Activated naive CD8-positive, alpha-beta T cell treated with anti-CD3 and anti-CD28 coated beads for 36 hours (primary cell): Measurements from ENCODE around the gene GRIP1. TPM values are rescaled to one million over a fixed set of nuclear protein-coding genes. Genes with fewer than 3 reads are reported as not detected.

Experiments
- DNase-seq: peaks from one replicate; pipeline ENCODE4 v3.0.0; 2021
- H3K27ac Mint-ChIP-seq: one replicate; pipeline ENCODE4 v1.8.0; 2022; ENCODE audit warnings: mild to moderate bottlenecking, moderate library complexity, mixed read lengths
- H3K27me3 Mint-ChIP-seq: one replicate; pipeline ENCODE4 v1.8.0; 2022; ENCODE audit warnings: mild to moderate bottlenecking, mixed read lengths
- H3K36me3 Mint-ChIP-seq: one replicate; pipeline ENCODE4 v1.8.0; 2021; ENCODE audit warnings: mild to moderate bottlenecking, mixed read lengths
- H3K4me1 Mint-ChIP-seq: one replicate; pipeline ENCODE4 v1.8.0; 2021; ENCODE audit warnings: mixed read lengths
- H3K4me3 Mint-ChIP-seq: one replicate; pipeline ENCODE4 v1.8.0; 2022; ENCODE audit warnings: mild to moderate bottlenecking, moderate library complexity, mixed read lengths
- H3K9me3 Mint-ChIP-seq: one replicate; pipeline ENCODE4 v1.8.0; 2022; ENCODE audit warnings: mixed read lengths
- total RNA-seq, 2 experiments: library from RNA; stranded (reverse); gene quantifications; one replicate each; pipeline ENCODE4 v1.2.3, GENCODE V29; 2021

Gene GRIP1
- total RNA-seq, 2 experiments from 2014 or later = 2.2 to 3.4 TPM

- Mint-ChIP-seq H3K36me3 (no peaks in the 10 kb centered on the region), H3K4me3 (no peak overlapping the region), H3K9me3 (no peaks in the 10 kb centered on the region), H3K27ac (no peak overlapping the region), H3K4me1 (no peaks in the 10 kb centered on the region), H3K27me3 (peaks cover 6% of the 10 kb centered on the region)
- DNase-seq = no peak
These were observed 40.2 kb downstream of the GRIP1 start for GRCh38 chr12:66638666-66639065.

GRCh38 chr12:66637699-66638301 lies 41.1 kb downstream of the GRIP1 start:
- Mint-ChIP-seq H3K27ac (no peak overlapping the region), H3K27me3 (peaks cover 6% of the 10 kb centered on the region), H3K4me3 (no peak overlapping the region), H3K36me3 (no peaks in the 10 kb centered on the region), H3K9me3 (no peaks in the 10 kb centered on the region), H3K4me1 (no peaks in the 10 kb centered on the region)
- DNase-seq = no peak

- no peak overlapping the region for H3K4me3 Mint-ChIP-seq
- no peaks in the 10 kb centered on the region for H3K4me1 Mint-ChIP-seq
- peaks cover 6% of the 10 kb centered on the region for H3K27me3 Mint-ChIP-seq
- no peaks in the 10 kb centered on the region for H3K36me3 Mint-ChIP-seq
- H3K9me3 Mint-ChIP-seq = no peaks in the 10 kb centered on the region
- DNase-seq = no peak
- no peak overlapping the region for H3K27ac Mint-ChIP-seq
These were observed 42.1 kb downstream of the GRIP1 start for GRCh38 chr12:66636771-66637170.

DNA sequence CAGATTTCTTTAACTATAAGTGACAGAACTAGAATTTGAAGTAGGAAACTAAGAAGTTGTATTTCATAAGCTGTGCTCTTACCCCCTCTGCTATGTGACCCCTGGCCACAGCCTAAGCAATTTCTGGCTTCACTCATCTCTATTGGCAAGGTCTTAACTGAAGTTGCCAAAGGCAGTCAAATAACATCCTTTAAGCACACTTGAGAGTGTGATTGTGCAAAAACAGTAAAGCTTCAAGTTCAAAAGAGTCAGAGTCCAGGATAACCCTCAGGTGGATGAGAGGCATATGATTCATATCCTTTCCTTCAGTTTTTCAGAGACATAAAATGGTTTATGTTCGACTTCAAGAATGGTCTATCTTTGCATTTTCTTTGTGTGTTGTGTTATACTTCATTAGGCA lies 45.2 kb downstream of the GRIP1 start:
- Mint-ChIP-seq H3K36me3 (no peaks in the 10 kb centered on the region), H3K27ac (no peak overlapping the region), H3K4me3 (no peak overlapping the region), H3K4me1 (no peaks in the 10 kb centered on the region), H3K9me3 (no peaks in the 10 kb centered on the region), H3K27me3 (peaks cover 6% of the 10 kb centered on the region)
- DNase-seq = no peak

DNA sequence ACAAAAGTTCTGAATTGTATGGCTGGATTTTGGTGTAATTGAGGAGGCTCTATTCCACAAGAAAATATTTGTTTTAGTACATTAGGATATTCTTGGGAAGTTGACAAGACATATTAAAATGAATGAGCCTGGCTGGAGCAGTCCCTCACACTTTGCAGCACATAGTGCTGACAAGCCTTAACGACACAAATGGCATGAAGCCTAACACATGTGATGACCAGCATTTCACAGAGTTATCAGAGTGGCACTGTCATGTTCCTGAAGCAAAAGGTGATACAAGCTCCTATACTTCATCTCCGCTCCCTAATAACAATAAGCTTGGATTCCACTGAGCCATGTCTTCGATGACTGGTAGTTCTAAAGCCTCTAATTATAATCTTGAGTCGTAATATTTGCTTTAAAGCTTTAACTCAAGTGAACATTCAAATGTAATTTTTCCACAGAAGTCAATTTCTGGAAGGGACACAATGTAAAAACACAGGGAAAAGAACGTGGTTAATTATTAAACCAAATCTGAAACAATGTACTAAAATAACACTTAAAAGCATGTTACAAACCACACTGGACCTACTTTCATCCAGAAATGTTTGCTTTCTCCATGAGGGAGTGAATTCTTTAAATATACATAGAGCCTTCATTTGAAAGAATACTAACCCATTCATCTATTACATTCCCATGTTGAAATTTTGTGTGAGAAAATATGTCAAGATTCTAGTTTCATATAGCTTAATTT lies 49.6 kb downstream of the GRIP1 start:
- H3K36me3 Mint-ChIP-seq = no peaks in the 10 kb centered on the region
- H3K27me3 Mint-ChIP-seq = no peaks in the 10 kb centered on the region
- H3K27ac Mint-ChIP-seq = no peak overlapping the region
- DNase-seq = no peak
- no peak overlapping the region for H3K4me3 Mint-ChIP-seq
- H3K4me1 Mint-ChIP-seq = no peaks in the 10 kb centered on the region
- no peaks in the 10 kb centered on the region for H3K9me3 Mint-ChIP-seq

DNA sequence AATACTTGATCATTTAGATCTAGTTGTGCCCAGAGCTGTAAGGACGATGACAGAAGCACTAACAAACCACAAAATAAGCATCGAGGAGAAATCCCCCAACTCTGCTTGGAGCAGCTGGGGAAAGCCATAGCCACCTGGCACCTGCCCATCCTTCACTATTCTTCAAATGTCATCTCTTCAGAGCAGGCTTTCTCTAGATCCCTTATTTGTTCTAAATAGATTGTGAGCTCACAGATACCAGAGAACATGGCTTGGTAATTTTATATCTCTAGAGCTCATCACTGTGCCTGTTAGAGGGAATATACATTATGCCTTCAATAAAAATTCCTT lies 50.9 kb downstream of the GRIP1 start:
- DNase-seq = no peak
- Mint-ChIP-seq H3K36me3 (no peaks in the 10 kb centered on the region), H3K4me3 (no peak overlapping the region), H3K4me1 (peaks cover 3% of the 10 kb centered on the region), H3K27ac (no peak overlapping the region), H3K27me3 (no peaks in the 10 kb centered on the region), H3K9me3 (no peaks in the 10 kb centered on the region)

DNA sequence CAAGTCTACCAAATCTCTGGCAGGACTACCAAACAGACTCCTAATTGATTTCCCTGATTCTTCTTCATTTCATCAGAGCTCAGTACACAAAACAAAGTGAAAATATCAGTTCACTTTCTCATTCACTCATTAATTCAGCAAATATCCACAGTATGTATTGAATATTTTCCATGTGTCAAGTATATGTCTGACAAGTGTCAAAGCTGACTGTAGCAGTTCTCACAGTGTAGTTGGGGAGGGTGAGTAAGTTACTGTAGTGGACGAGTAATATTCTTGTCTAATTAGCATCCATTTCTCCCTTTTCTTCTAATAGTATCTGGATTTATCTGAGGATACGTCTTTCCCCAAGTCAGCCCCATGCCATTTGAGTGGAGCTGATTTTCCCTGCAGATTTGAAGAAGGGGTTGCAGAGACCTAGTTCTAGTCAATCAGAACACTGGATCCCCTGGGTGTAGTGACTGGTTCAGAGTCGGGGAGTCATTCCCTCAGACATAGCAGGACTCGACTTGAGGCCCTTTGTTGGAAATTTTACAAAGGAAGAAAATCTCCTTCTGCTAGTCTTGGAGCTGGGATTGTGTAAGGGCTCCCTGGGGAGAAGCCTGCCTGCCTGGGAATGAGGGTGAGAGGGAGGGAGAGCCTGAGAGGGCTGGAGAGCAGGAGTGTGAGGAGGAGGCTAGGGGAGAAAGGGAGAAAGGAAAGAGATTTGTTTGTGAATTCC lies 51.4 kb downstream of the GRIP1 start:
- no peak overlapping the region for H3K27ac Mint-ChIP-seq
- no peaks in the 10 kb centered on the region for H3K36me3 Mint-ChIP-seq
- H3K27me3 Mint-ChIP-seq = no peaks in the 10 kb centered on the region
- H3K9me3 Mint-ChIP-seq = no peaks in the 10 kb centered on the region
- peaks cover 3% of the 10 kb centered on the region for H3K4me1 Mint-ChIP-seq
- DNase-seq = no peak
- H3K4me3 Mint-ChIP-seq = no peak overlapping the region

GRCh38 chr12:66624806-66625205 lies 54.1 kb downstream of the GRIP1 start:
- Mint-ChIP-seq H3K36me3 (no peaks in the 10 kb centered on the region), H3K4me3 (no peak overlapping the region), H3K9me3 (no peaks in the 10 kb centered on the region), H3K27ac (no peak overlapping the region), H3K4me1 (peaks cover 3% of the 10 kb centered on the region), H3K27me3 (no peaks in the 10 kb centered on the region)
- DNase-seq = no peak

DNA sequence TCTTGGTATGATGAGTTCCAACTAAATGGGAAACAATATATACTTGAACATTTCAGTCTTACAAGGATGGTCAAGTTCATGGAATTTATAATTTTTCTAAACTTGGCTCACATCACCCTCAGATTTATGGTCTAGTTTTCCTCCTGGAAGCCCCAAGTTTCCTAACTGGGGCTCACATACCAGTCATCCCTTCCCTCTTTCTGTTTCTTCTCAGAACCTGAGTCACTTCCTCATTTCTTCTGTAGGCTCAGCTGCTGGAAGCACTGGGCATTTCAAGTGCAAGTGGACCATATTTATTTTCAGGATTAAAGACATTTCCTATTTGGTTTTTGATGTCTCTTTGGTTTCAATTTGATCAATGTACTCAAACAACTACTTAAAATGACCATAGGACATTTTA lies 55.4 kb downstream of the GRIP1 start:
- no peak for DNase-seq
- no peaks in the 10 kb centered on the region for H3K27me3 Mint-ChIP-seq
- H3K27ac Mint-ChIP-seq = no peak overlapping the region
- H3K4me3 Mint-ChIP-seq = no peak overlapping the region
- peaks cover 3% of the 10 kb centered on the region for H3K4me1 Mint-ChIP-seq
- H3K9me3 Mint-ChIP-seq = no peaks in the 10 kb centered on the region
- no peaks in the 10 kb centered on the region for H3K36me3 Mint-ChIP-seq

GRCh38 chr12:66620688-66621087 lies 58.2 kb downstream of the GRIP1 start:
- H3K4me3 Mint-ChIP-seq = no peak overlapping the region
- H3K9me3 Mint-ChIP-seq = no peaks in the 10 kb centered on the region
- DNase-seq = no peak
- no peaks in the 10 kb centered on the region for H3K27me3 Mint-ChIP-seq
- no peaks in the 10 kb centered on the region for H3K36me3 Mint-ChIP-seq
- H3K4me1 Mint-ChIP-seq = peaks cover 5% of the 10 kb centered on the region
- no peak overlapping the region for H3K27ac Mint-ChIP-seq

DNA sequence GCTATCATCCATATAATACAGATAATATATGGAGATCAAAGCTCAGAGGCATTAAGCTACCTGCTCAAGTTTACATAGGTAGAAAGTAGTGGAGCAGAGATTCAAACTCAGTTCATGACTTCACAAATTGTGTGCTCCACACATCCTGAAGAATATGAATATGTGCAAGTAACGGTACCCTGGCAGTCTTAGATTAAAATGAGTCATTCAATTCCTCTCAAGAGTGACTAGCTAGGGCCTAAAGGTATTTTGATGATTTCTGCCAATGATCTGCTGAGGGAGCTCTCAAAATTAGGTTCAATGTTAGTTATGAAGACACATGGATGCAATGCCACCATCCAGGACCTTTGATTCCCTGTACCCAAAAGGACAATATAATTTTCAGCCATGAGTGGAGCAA lies 58.9 kb downstream of the GRIP1 start:
- Mint-ChIP-seq H3K9me3 (no peaks in the 10 kb centered on the region), H3K4me3 (no peak overlapping the region), H3K27me3 (no peaks in the 10 kb centered on the region), H3K4me1 (peaks cover 5% of the 10 kb centered on the region), H3K27ac (no peak overlapping the region), H3K36me3 (no peaks in the 10 kb centered on the region)
- no peak for DNase-seq

DNA sequence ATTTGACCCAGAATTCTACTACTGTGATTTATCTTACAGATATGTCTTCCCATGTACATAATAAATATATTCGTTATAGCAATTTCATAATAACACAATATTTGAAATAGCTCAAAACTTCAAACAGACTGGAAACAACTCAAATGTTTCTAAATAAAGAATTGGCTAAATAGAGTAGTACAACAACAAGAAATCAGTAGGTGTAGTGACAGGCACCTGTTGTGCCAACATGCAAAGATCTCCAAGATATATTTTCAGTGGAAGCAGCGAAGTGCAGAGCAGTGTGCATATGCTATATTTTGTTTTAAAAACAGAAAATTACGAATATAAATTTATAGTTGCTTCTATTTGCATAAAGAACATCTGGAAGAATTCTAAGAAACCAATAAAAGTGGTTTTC lies 60.9 kb downstream of the GRIP1 start:
- peaks cover 3% of the 10 kb centered on the region for H3K4me1 Mint-ChIP-seq
- no peak for DNase-seq
- H3K27me3 Mint-ChIP-seq = peaks cover 3% of the 10 kb centered on the region
- no peaks in the 10 kb centered on the region for H3K9me3 Mint-ChIP-seq
- no peaks in the 10 kb centered on the region for H3K36me3 Mint-ChIP-seq
- no peak overlapping the region for H3K4me3 Mint-ChIP-seq
- H3K27ac Mint-ChIP-seq = no peak overlapping the region

- Mint-ChIP-seq H3K4me1 (peaks cover 3% of the 10 kb centered on the region), H3K36me3 (no peaks in the 10 kb centered on the region), H3K4me3 (no peak overlapping the region), H3K27ac (no peak overlapping the region), H3K27me3 (peaks cover 3% of the 10 kb centered on the region), H3K9me3 (no peaks in the 10 kb centered on the region)
- no peak for DNase-seq
These were observed 66.6 kb downstream of the GRIP1 start for GRCh38 chr12:66612090-66612775.

- Mint-ChIP-seq H3K4me3 (no peak overlapping the region), H3K9me3 (no peaks in the 10 kb centered on the region), H3K27me3 (no peaks in the 10 kb centered on the region), H3K4me1 (no peaks in the 10 kb centered on the region), H3K27ac (no peak overlapping the region), H3K36me3 (no peaks in the 10 kb centered on the region)
- DNase-seq = no peak
These were observed 71.7 kb downstream of the GRIP1 start for GRCh38 chr12:66607147-66607546.

DNA sequence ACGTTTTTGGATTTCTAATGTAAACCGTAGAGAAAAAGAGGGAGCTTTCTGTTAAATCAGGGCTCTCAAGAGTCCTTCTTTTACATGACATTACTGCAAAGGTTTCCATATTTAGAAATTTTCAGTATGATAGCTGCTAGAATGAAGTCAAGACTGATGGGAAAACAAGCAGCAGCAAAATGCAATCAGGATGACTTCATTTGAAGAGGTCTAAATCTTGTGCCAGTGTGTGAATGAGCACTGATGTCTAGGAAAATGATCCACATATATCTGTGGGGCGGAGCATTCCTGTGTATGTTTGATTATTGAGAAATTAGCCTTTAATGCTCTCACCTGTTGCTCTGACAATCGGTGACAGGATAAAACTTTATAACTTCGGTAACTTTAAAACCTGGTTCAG lies 73.6 kb downstream of the GRIP1 start:
- Mint-ChIP-seq H3K4me3 (no peak overlapping the region), H3K9me3 (no peaks in the 10 kb centered on the region), H3K27ac (no peak overlapping the region), H3K27me3 (no peaks in the 10 kb centered on the region), H3K36me3 (no peaks in the 10 kb centered on the region), H3K4me1 (no peaks in the 10 kb centered on the region)
- no peak for DNase-seq
